CD1c-positive myeloid dendritic cell (primary cell): ENCODE measurements around the gene HES2.
A peak's percentile ranks its signal among the peaks of the same experiment; 100 is the strongest.
"Not testable (repeated sequence)": the region's sequence is repeated elsewhere in the genome, so short reads cannot be mapped to it uniquely, and the experiment has no call there.

Experiments
- DNase-seq: peaks from one replicate; pipeline ENCODE4 v3.0.0-alpha.2; 2016; ENCODE audit errors: extremely low spot score

The HES2 gene

GRCh38 chr1:6454856-6455751, 35.4 kb upstream of the HES2 start:
- peak; percentile 59 for DNase-seq

GRCh38 chr1:6453895-6454855, 34.5 kb upstream of the HES2 start:
- not testable (repeated sequence) for DNase-seq

DNA sequence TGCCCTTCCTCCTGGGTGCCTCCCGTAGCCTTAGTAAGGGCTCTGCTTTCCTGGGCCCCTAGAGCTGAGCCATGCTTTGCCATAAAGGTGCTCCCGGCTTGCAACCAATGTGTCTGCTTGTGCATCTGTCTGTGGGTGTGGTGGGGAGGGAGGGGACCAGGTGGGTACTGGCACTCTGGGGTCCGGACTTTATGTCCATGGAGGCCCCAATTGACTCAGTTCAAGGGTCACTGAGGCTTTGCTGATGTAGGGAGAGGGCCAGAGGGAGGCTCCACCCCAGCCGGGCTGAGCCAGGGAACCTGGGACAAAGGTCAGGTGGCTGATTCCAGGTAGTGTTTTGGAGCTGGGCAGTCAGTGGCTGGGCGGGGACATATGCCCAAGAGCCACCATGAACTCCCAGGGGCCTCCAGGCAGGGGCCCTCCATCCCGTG, 31.2 kb upstream of the HES2 start:
- DNase-seq, result no peak

DNA sequence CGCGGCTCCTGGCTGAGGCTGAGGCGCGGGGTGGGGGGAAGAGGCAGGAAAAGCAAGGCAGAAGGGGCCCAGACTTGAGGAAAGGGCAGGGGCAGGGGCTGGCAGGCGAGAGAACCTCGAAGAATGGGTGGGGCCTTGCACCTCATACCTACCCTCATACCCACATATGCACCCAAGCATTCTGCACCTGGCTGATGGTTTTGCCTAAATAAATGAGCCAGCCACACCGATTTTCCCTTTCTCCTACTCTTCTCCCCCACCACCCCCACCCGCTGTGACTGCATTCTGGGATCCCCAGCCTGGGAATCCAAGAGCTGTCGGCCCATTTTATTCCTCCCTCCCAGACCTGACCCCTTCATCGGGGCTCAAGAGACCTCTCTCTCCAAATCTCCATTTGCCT, 30.8 kb upstream of the HES2 start:
- not testable (repeated sequence) for DNase-seq

- DNase-seq, result no peak
These were observed 30.3 kb upstream of the HES2 start for GRCh38 chr1:6450005-6450450.

GRCh38 chr1:6448749-6449631, 29.3 kb upstream of the HES2 start:
- no peak for DNase-seq

DNA sequence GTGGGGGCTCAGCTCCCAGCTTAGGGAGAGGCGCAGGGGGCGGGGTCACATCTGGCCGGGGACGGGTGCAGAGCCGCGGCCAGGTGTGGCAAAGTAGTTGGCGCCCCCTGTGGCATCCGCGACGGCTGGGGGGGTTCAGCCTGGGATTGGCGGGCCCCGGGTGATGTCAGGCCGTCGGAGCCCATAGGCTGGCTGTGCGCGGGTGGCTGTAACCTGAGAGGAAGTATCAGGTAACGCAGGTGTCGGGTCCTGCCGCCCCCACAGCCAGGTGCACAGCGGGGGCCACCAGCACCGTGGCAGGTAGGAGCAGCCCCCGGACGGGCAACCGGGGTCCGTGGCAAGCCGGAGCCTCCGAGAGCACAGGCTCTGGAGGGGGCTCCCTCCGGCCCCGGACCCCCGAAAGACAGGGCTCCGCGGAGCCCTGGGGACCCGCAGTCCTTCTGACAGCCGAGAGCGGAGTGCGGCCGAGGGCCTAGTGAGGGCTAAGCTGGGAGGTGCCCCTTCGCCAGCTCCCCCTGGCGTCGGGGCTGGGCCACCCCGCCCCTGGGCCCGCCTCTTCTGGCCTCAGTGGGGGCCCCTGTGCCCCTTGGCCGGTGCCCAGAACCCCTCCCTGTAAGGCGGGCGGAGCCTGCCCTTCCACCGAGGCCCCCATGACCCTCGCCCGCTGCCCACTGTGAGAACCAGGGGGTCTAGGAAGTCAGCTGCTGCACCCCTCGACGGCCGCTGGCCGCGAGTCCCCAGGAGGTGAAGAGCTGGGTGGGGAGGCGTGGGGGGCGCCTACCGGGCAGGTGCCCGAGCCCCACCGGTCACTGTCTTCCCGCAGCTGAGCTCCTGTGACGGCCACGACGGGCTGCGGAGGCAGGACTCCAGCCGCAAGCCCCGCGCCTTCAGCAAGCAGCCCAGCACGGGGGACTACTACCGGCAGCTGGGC, 28.4 kb upstream of the HES2 start:
- DNase-seq, result no peak

- DNase-seq, result no peak
These were observed 27.5 kb upstream of the HES2 start for GRCh38 chr1:6447016-6447817.

GRCh38 chr1:6446665-6447015, 26.9 kb upstream of the HES2 start:
- no peak for DNase-seq

- not testable (repeated sequence) for DNase-seq
These were observed 26.2 kb upstream of the HES2 start for GRCh38 chr1:6445929-6446328.

GRCh38 chr1:6445062-6445763, 25.5 kb upstream of the HES2 start:
- no peak for DNase-seq

GRCh38 chr1:6444377-6444776, 24.7 kb upstream of the HES2 start:
- DNase-seq, result no peak

DNA sequence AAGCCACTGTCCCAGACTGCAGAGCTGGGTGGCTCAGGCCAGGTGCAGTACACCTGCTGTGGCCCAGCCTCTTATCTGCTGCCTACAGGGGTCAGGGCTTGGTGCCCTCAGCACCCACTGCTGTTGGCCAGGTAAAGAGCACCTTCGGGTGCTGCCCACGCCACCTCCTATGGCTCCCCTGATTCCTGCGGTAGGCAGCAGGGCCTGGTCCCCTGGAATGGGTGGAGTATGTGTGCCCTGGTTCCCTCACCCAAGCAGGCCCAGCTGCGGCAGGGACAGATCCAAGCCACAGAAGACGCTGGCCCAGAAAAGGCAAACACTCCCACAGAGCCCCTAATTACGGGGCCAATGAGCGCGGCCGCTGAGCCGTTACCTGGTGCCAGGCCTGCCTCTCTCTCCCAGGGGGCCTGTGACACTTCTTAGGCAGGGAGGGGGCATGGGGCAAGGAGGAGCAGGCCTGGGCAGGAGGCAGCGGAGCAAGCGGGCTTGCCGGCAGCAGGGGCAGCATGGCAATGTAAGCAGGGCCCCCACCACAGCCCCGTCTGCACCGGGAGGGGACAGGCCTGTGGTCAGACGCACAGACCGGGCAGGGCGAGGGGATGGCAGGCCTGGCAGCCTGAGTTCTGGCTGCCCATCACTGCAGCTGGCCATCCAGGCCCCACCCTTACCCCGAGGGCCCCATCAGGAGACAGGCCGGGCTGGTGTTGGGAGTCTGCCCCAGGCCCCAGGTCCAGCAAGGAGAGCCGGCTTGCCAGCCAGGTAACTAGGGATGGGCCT, 23.8 kb upstream of the HES2 start:
- no peak for DNase-seq

DNA sequence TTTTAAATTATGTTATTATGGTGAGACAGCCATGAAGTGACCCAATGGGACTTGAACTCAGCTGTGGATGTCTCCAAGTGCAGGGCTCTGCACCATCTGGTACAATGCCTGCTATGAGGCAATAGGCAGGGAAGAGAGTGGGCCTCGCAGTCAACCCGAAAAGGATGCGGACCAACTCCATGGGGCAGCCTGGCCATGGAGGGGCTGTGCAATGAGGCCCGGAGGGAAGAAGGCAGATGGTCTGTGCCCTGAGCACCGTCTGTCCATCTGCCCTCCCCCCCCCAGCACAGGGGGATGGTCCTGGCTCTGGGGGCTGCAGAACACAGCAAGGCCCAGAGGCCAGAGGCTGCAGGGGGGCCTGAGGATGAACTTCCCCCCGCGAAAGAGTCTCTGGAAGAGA, 21.9 kb upstream of the HES2 start:
- no peak for DNase-seq

DNA sequence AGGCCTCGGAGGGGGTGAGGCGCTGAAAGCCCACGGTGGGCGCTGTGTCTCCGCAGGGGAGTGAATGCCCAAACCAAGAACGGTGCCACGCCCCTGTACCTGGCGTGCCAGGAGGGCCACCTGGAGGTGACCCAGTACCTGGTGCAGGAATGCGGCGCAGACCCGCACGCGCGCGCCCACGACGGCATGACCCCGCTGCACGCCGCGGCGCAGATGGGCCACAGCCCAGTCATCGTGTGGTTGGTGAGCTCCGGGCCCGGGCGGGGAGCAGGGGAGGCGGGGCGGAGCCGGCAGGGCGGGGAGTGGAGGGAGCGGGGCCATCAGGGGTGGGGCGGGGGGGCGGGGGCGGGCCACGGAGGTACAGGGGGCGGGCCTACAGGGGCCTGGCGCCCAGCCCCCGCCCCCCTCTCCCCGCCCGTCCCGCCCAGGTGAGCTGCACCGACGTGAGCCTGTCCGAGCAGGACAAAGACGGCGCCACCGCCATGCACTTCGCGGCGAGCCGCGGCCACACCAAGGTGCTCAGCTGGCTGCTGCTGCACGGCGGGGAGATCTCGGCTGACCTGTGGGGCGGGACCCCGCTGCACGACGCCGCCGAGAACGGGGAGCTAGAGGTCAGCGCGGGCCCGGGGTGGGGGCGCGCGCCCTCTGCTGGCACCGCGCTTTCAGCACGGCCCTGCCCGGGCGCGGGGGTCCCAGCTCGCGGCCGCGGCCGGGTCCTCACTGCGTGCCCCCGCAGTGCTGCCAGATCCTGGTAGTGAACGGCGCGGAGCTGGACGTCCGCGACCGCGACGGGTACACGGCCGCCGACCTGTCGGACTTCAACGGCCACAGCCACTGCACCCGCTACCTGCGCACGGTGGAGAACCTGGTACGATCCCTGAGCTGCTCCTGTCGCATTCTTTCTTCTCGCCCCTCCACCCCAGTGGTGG, 20.7 kb upstream of the HES2 start:
- peak; percentile 40 for DNase-seq

DNA sequence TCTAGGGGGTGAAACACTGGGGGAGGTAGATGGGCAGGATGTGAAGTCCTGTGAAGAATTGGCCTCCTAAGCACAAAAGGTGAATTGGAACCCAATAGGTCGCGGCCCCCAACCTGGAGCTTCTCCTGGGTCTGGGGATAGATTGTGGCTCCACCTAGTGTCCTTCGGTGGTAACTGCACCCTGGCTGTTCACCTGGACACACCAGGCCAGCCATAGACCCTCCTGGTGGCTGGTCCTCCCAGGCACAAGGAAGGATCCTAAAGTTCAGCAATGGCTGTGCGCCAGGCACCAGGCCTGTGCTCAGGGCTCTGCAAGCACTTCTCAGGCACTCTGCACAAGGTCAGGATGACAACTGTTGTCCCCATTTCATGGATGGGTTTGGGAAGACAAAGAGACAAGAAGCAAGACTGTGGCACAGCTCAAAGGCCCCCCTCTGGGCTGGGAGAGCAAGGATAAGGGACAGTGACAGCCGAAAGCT, 18.4 kb upstream of the HES2 start:
- peak; percentile 68 for DNase-seq
